DND-41 (cell line): ENCODE results near the gene BAD.

ENCODE experiments used
- ATAC-seq: fragments of 200-7000 bp; cut with Tn5 transposase; 3 replicates; pipeline ENCODE4 v1.9.1; 2021; ENCODE audit warnings: low read depth; ENCODE audit not compliant: insufficient read depth
- DNase-seq: peaks from one replicate; pipeline ENCODE4 v3.0.0-alpha.2; 2020
- H2AFZ ChIP-seq: 2 replicates; pipeline ENCODE4 v1.6.0; 2012; ENCODE audit warnings: low read depth, low read length
- H3K27ac ChIP-seq: 2 replicates; pipeline ENCODE4 v1.5.1; 2012; ENCODE audit warnings: low read length, inconsistent platforms
- H3K27me3 ChIP-seq: fragments of 200-600 bp; sonication (generic); 2 replicates; pipeline ENCODE4 v1.6.0; 2012; ENCODE audit warnings: low read length, mild to moderate bottlenecking, inconsistent platforms; ENCODE audit not compliant: insufficient read depth, poor library complexity
- H3K36me3 ChIP-seq: 2 replicates; pipeline ENCODE4 v1.5.1; 2012; ENCODE audit warnings: low read length, inconsistent platforms; ENCODE audit not compliant: insufficient read depth
- H3K4me1 ChIP-seq: 2 replicates; pipeline ENCODE4 v1.5.1; 2012; ENCODE audit warnings: mild to moderate bottlenecking, low read length; ENCODE audit not compliant: insufficient read depth
- H3K4me2 ChIP-seq: 2 replicates; pipeline ENCODE4 v1.6.0; 2012; ENCODE audit warnings: mild to moderate bottlenecking, moderate library complexity, low read length, inconsistent platforms; ENCODE audit not compliant: insufficient read depth
- H3K4me3 ChIP-seq, 2 experiments: fragments of 200-600 bp in 1 of 2; shearing (Covaris generic) in 1 of 2; 2 replicates each; pipeline ENCODE4 v1.5.1; 2012 to 2016; ENCODE audit warnings: inconsistent platforms in 2 of 2, low read length in 2 of 2, mild to moderate bottlenecking in 2 of 2, low read depth in 1 of 2, moderate library complexity in 1 of 2
- H3K79me2 ChIP-seq: 2 replicates; pipeline ENCODE4 v1.6.0; 2012; ENCODE audit warnings: low read length, inconsistent platforms; ENCODE audit not compliant: insufficient read depth
- H3K9ac ChIP-seq: 2 replicates; pipeline ENCODE4 v1.6.0; 2012; ENCODE audit warnings: low read depth, mild to moderate bottlenecking, inconsistent platforms, low read length, moderate library complexity
- H3K9me3 ChIP-seq: 2 replicates; pipeline ENCODE4 v1.5.1; 2012; ENCODE audit warnings: low read length, moderate library complexity, mild to moderate bottlenecking, inconsistent platforms; ENCODE audit not compliant: insufficient read depth, severe bottlenecking
- H4K20me1 ChIP-seq: 2 replicates; pipeline ENCODE4 v1.6.0; 2012; ENCODE audit warnings: low read length; ENCODE audit not compliant: insufficient read depth
- CTCF ChIP-seq: IDR thresholded peaks from 2 replicates; pipeline ENCODE4 v1.5.1; 2012; ENCODE audit warnings: borderline replicate concordance, low read length, moderate library complexity, mild to moderate bottlenecking; ENCODE audit not compliant: poor library complexity, severe bottlenecking; ENCODE audit errors: extremely low read depth
- EZH2 ChIP-seq: IDR thresholded peaks from 3 replicates; pipeline ENCODE4 v1.6.1; 2012; ENCODE audit warnings: borderline replicate concordance, low read depth, mild to moderate bottlenecking, moderate library complexity, low read length, inconsistent platforms; ENCODE audit not compliant: severe bottlenecking

BAD gene

GRCh38 chr11:64227405-64227956, 57.0 kb downstream of the BAD start:
- H2AFZ ChIP-seq, result no peak overlapping the region
- peak overlapping the region; percentile 75 for H3K9ac ChIP-seq
- DNase-seq (no peak), ATAC-seq (no peak)
- H3K27me3 ChIP-seq, result no peaks in the 10 kb centered on the region
- H3K4me3 ChIP-seq, result peak overlapping the region in 1 of 2 experiments; percentile 81; a peak in 3 of 4 replicates
- TF ChIP-seq CTCF, result no peak
- no peak for TF ChIP-seq EZH2
- H3K79me2 ChIP-seq, result peaks cover 37% of the 10 kb centered on the region
- H3K36me3 ChIP-seq, result peaks cover 29% of the 10 kb centered on the region
- H3K4me1 ChIP-seq, result peaks cover 72% of the 10 kb centered on the region
- H3K27ac ChIP-seq, result peak overlapping the region; percentile 81
- H3K9me3 ChIP-seq, result no peaks in the 10 kb centered on the region
- peaks cover 7% of the 10 kb centered on the region for H4K20me1 ChIP-seq
- peak overlapping the region; percentile 96 for H3K4me2 ChIP-seq

- peaks cover 63% of the 10 kb centered on the region for H3K4me1 ChIP-seq
- no peaks in the 10 kb centered on the region for H3K27me3 ChIP-seq
- peak overlapping the region; percentile 96 for H3K4me2 ChIP-seq
- H3K9ac ChIP-seq, result peak overlapping the region; percentile 75
- DNase-seq (peak; percentile 79), ATAC-seq (peak; percentile 54)
- H4K20me1 ChIP-seq, result peaks cover 7% of the 10 kb centered on the region
- TF ChIP-seq CTCF, result no peak
- no peak for TF ChIP-seq EZH2
- H3K36me3 ChIP-seq, result peaks cover 30% of the 10 kb centered on the region
- no peaks in the 10 kb centered on the region for H3K9me3 ChIP-seq
- H3K4me3 ChIP-seq, result peak overlapping the region; percentile 60 to 81; a peak in 3 of 4 replicates
- peak overlapping the region; percentile 81 for H3K27ac ChIP-seq
- peak overlapping the region; percentile 67 for H2AFZ ChIP-seq
- peaks cover 37% of the 10 kb centered on the region for H3K79me2 ChIP-seq
Observed at GRCh38 chr11:64226507-64227051, 57.9 kb downstream of the BAD start.

GRCh38 chr11:64225608-64226506, 58.6 kb downstream of the BAD start, which contains the start of the genes NUDT22 and TRPT1:
Gene NUDT22 (plus strand): TSS chr11:64226274. CDS start chr11:64226653, 379 bp downstream.
Gene TRPT1 (minus strand): TSS chr11:64226186. CDS start chr11:64225860, 326 bp downstream.
- ATAC-seq (peak; percentile 73), DNase-seq (peak; percentile 95)
- Histone ChIP-seq H3K27me3 (no peaks in the 10 kb centered on the region), H4K20me1 (peaks cover 7% of the 10 kb centered on the region), H3K27ac (peak within 1 kb of the TSS; percentile 91), H3K36me3 (peaks cover 36% of the 10 kb centered on the region), H2AFZ (peak within 1 kb of the TSS; percentile 84), H3K79me2 (peaks cover 37% of the 10 kb centered on the region), H3K4me2 (peak within 1 kb of the TSS; percentile 96), H3K9ac (peak within 1 kb of the TSS; percentile 75), H3K9me3 (no peaks in the 10 kb centered on the region), H3K4me3 (peak within 1 kb of the TSS; percentile 60 to 81), H3K4me1 (peaks cover 57% of the 10 kb centered on the region)
- TF ChIP-seq CTCF (peak; percentile 54), EZH2 (no peak)
